Parathyroid adenoma (tissue), 2 donors: ENCODE data around the gene SEM1.
"Not testable (repeated sequence)": the region's sequence is repeated elsewhere in the genome, so short reads cannot be mapped to it uniquely, and the experiment has no call there.

Experiments used
- H2AFZ ChIP-seq: fragments of 300-600 bp; sonication (generic); one replicate; pipeline ENCODE4 v1.7.0; 2017; ENCODE audit warnings: antibody characterized with exemption, mild to moderate bottlenecking
- H3K27ac ChIP-seq: fragments of 300-600 bp; sonication (generic); one replicate; pipeline ENCODE4 v1.7.0; 2017
- H3K27me3 ChIP-seq: fragments of 300-600 bp; sonication (generic); one replicate; pipeline ENCODE4 v1.7.0; 2017; ENCODE audit warnings: low read length; ENCODE audit not compliant: control insufficient read depth, insufficient read depth
- H3K36me3 ChIP-seq: fragments of 300-600 bp; sonication (generic); one replicate; pipeline ENCODE4 v1.7.0; 2017; ENCODE audit warnings: low read length; ENCODE audit not compliant: control insufficient read depth, insufficient read depth
- H3K4me1 ChIP-seq: fragments of 300-600 bp; sonication (generic); one replicate; pipeline ENCODE4 v1.7.0; 2017; ENCODE audit warnings: control low read depth
- H3K4me2 ChIP-seq: fragments of 300-600 bp; sonication (generic); one replicate; pipeline ENCODE4 v1.7.0; 2017; ENCODE audit warnings: low read length
- H3K4me3 ChIP-seq: fragments of 300-600 bp; sonication (generic); one replicate; pipeline ENCODE4 v1.7.0; 2017; ENCODE audit warnings: low read depth, low read length
- H3K79me2 ChIP-seq: fragments of 300-600 bp; sonication (generic); one replicate; pipeline ENCODE4 v1.7.0; 2017; ENCODE audit warnings: control low read depth
- H3K9ac ChIP-seq: fragments of 300-600 bp; sonication (generic); one replicate; pipeline ENCODE4 v1.7.0; 2017; ENCODE audit warnings: mild to moderate bottlenecking
- H3K9me3 ChIP-seq: fragments of 300-600 bp; sonication (generic); one replicate; pipeline ENCODE4 v1.7.0; 2017; ENCODE audit warnings: low read length; ENCODE audit not compliant: control insufficient read depth
- TF ChIP-seq, protein P1 (sequence below): fragments of 300-600 bp; sonication (generic); IDR thresholded peaks from one replicate; pipeline ENCODE4 v1.7.0; 2017; ENCODE audit warnings: antibody characterized with exemption, mild to moderate bottlenecking
- donor health status: primary hyperparathyroidism.

Gene SEM1

DNA sequence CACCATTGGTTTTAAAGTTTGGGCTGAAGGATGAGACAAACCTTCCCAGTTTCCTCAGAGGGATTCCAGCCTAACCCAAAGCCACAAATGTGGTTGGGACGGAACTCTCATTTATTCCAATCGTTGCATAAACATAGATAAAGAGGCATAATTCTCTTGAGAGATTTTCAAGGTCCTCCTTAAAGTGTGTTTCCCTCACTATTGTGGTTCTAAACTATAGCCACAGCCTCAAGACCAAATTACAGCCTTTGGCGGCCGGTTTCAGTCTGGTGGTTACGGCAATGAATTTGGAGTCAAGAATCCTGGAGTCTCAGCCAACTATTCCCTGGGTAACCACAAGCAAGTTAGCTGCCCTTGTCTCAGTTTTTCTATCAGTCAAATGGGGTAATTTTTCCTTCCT, 42.6 kb downstream of the SEM1 start:
- Histone ChIP-seq H3K27me3 (no peaks in the 10 kb centered on the region), H3K9me3 (no peaks in the 10 kb centered on the region), H3K79me2 (no peaks in the 10 kb centered on the region), H3K9ac (no peak overlapping the region), H3K4me1 (no peaks in the 10 kb centered on the region), H3K36me3 (no peaks in the 10 kb centered on the region), H3K4me3 (no peak overlapping the region), H3K4me2 (no peak overlapping the region), H3K27ac (no peak overlapping the region), H2AFZ (no peak overlapping the region)
- TF ChIP-seq, protein P1, sequence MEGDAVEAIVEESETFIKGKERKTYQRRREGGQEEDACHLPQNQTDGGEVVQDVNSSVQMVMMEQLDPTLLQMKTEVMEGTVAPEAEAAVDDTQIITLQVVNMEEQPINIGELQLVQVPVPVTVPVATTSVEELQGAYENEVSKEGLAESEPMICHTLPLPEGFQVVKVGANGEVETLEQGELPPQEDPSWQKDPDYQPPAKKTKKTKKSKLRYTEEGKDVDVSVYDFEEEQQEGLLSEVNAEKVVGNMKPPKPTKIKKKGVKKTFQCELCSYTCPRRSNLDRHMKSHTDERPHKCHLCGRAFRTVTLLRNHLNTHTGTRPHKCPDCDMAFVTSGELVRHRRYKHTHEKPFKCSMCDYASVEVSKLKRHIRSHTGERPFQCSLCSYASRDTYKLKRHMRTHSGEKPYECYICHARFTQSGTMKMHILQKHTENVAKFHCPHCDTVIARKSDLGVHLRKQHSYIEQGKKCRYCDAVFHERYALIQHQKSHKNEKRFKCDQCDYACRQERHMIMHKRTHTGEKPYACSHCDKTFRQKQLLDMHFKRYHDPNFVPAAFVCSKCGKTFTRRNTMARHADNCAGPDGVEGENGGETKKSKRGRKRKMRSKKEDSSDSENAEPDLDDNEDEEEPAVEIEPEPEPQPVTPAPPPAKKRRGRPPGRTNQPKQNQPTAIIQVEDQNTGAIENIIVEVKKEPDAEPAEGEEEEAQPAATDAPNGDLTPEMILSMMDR = no peak

DNA sequence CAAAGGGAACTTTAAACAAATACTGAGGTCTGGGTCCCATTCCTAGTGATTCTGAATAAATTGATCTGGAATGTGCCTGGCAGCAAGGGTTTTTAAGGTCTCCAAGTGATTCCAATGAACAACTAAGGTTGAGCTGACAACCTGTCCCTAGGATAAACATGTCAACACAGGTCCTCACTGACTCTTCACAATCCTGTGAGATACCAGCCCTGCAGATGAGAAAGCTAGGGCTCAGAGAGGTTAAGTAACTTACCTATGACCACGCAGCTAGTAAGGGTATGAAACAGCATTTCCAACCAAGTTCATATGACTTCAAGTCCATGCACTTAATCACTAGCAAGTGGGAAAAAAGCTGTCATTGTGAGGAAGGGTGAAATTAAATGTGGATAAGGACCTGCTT, 44.0 kb downstream of the SEM1 start:
- no peaks in the 10 kb centered on the region for H3K4me1 ChIP-seq
- TF ChIP-seq, protein P1 = no peak
- no peaks in the 10 kb centered on the region for H3K9me3 ChIP-seq
- H3K4me3 ChIP-seq = no peak overlapping the region
- H3K9ac ChIP-seq = no peak overlapping the region
- no peak overlapping the region for H2AFZ ChIP-seq
- H3K27me3 ChIP-seq = no peaks in the 10 kb centered on the region
- H3K27ac ChIP-seq = no peak overlapping the region
- no peaks in the 10 kb centered on the region for H3K36me3 ChIP-seq
- no peak overlapping the region for H3K4me2 ChIP-seq
- no peaks in the 10 kb centered on the region for H3K79me2 ChIP-seq

DNA sequence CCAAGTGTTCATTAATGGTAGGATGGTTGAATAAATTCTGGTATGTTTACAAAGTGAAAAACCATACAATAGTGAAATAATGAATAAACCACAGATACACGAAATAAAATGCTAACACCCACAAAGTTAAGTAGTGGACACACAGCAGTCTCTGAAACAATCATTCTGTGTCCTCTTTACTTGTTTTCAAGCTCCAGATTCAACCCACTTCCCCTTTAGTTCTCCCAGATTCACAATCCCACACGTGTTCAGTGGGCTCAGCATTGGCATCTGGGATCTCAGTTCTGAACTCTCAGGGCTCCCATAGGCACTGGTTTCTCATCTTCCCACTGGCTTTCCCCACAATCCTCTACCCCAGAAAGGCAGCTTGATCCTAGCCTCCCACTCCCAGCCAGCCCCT, 44.9 kb downstream of the SEM1 start:
- TF ChIP-seq, protein P1 = no peak
- no peaks in the 10 kb centered on the region for H3K79me2 ChIP-seq
- H3K36me3 ChIP-seq = no peaks in the 10 kb centered on the region
- H3K27me3 ChIP-seq = no peaks in the 10 kb centered on the region
- H3K4me2 ChIP-seq = no peak overlapping the region
- no peak overlapping the region for H3K9ac ChIP-seq
- H3K4me3 ChIP-seq = no peak overlapping the region
- no peaks in the 10 kb centered on the region for H3K9me3 ChIP-seq
- H3K27ac ChIP-seq = no peak overlapping the region
- no peak overlapping the region for H2AFZ ChIP-seq
- no peaks in the 10 kb centered on the region for H3K4me1 ChIP-seq

DNA sequence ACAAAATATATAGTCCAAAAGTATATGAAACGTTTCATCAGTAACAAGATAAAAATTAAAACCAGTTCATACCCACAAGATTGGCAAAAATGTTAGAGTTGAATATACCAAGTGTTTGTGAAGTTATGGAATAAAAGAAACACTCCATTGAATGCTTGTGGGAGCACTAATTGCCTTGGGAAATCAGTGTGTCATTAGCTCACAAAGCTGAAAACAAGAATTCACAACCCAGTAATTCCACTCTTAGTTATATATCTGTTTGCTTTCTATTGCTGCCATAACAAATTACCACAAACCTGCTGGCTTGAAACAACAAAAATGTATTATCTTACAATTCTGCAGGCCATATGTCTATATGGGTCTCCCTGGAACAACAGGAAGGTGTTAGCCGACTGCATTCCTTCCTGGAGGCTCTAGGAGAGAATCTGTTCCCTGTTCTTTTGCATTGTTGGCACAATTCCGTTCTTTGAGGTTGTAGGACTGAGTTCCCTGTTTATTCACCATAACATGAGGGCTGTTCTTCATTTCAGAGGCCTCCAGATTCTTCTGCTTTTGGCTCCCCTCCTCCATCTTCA, 45.7 kb downstream of the SEM1 start:
- no peaks in the 10 kb centered on the region for H3K79me2 ChIP-seq
- no peak overlapping the region for H3K4me3 ChIP-seq
- no peaks in the 10 kb centered on the region for H3K36me3 ChIP-seq
- H3K27ac ChIP-seq = no peak overlapping the region
- TF ChIP-seq, protein P1 = no peak
- H2AFZ ChIP-seq = no peak overlapping the region
- H3K9me3 ChIP-seq = no peaks in the 10 kb centered on the region
- no peaks in the 10 kb centered on the region for H3K4me1 ChIP-seq
- no peaks in the 10 kb centered on the region for H3K27me3 ChIP-seq
- H3K9ac ChIP-seq = no peak overlapping the region
- no peak overlapping the region for H3K4me2 ChIP-seq

DNA sequence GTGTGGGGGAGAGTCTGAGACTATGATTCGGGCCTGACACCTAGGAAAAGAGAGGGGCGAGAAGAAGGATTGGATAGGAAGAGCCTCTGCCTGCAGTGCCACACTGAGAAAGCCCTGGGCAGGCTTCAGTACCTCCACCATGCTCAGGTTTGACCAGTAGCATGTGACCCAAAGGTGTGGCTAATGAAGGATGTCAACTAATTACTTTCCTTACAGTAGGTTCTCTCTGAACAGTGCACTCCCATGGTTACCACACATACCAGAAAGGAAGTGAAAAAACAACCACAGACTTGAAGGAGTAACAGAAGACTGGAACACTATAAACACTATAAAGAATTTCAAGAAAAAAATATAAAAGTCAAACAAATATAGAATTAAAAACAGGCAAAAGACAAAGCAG, 46.2 kb downstream of the SEM1 start:
- Histone ChIP-seq H3K4me1 (no peaks in the 10 kb centered on the region), H3K9ac (no peak overlapping the region)
- TF ChIP-seq, protein P1 = no peak

DNA sequence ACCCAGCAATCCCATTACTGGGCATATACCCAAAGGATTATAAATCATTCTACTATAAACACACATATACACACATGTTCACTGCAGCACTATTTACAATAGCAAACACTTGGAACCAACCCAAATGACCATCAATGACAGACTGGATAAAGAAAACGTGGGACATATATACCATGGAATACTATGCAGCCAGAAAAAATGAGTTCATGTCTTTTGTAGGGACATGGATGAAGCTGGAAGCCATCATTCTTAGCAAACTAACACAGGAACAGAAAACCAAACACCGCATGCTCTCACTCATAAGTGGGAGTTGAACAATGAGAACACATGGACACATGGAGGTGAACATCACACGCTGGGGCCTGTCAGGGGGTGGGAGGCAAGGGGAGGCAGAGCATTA, 47.5 kb downstream of the SEM1 start:
- not testable (repeated sequence) for H3K36me3 ChIP-seq, H3K79me2 ChIP-seq

More for the DNA sequence above, 46.2 kb downstream of the SEM1 start:
- H3K9me3 ChIP-seq = no peaks in the 10 kb centered on the region
- H3K79me2 ChIP-seq = no peaks in the 10 kb centered on the region
- no peaks in the 10 kb centered on the region for H3K36me3 ChIP-seq
- H3K27me3 ChIP-seq = no peaks in the 10 kb centered on the region
- H2AFZ ChIP-seq = no peak overlapping the region
- no peak overlapping the region for H3K4me3 ChIP-seq
- H3K27ac ChIP-seq = no peak overlapping the region
- no peak overlapping the region for H3K4me2 ChIP-seq

More for the DNA sequence above, 47.5 kb downstream of the SEM1 start:
- H3K4me3 ChIP-seq, H3K4me1 ChIP-seq, H2AFZ ChIP-seq, H3K4me2 ChIP-seq, H3K27ac ChIP-seq, H3K27me3 ChIP-seq, H3K9me3 ChIP-seq, H3K9ac ChIP-seq: not testable (repeated sequence)
